H4 (cell line): ENCODE results near the gene FBN2. TPM values are rescaled to one million over a fixed set of nuclear protein-coding genes. Genes with fewer than 3 reads are reported as not detected.
"Not testable (repeated sequence)": the region's sequence is repeated elsewhere in the genome, so short reads cannot be mapped to it uniquely, and the experiment has no call there.

Source experiments
- DNase-seq: peaks from one replicate; pipeline ENCODE4 v3.0.0-alpha.2; 2015; ENCODE audit warnings: low spot score
- total RNA-seq: library from RNA; depleted of rRNA; stranded (reverse); fragments of >200 nt; shearing (Covaris generic); gene quantifications from 2 replicates; pipeline ENCODE4 v1.2.3, GENCODE V29; 2014

The FBN2 gene
- total RNA-seq, 1 experiment from 2014 or later, result 7.6 TPM

- no peak for DNase-seq
These were observed 111.9 kb downstream of the FBN2 start for GRCh38 chr5:128426090-128426534.

DNA sequence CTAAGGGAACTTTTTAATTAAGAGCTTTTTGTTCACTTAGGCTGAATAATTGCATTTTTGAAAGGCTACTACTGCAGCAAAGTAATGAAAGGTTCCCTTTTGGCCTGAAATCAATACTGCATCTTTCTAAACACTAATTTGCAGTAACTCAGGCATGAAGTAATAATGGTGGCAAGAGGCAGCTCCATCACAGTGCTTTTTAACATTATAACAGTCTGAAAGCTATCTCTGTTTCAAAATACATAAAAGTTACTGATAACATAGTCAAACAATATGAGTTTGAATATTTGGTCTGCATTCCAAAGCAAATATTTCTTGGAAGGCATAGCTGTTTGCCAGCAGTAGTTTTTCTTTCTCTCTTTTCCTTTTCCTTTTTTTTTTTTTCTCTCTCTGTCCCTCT, 113.4 kb downstream of the FBN2 start:
- no peak for DNase-seq

DNA sequence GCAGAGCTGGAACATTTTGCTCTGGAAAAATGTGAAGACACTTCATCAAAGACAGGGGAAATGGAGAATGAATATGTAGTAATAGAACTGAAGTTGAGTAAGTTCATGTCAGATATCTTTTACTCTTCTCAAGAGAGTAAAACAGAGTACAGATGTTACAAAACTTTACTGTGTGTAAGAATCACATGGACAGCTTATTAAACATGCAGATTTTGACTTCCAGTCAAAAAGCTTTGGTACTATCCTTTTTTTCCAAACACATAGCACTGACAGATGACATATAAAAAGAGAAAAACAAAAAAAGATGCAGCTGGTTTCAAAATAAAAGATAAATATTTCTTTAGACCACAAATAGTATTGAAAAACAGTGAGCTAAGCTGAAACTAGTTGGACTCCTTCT, 115.4 kb downstream of the FBN2 start:
- no peak for DNase-seq

- DNase-seq, result no peak
These were observed 123.6 kb downstream of the FBN2 start for GRCh38 chr5:128414469-128414868.

- no peak for DNase-seq
These were observed 124.7 kb downstream of the FBN2 start for GRCh38 chr5:128413356-128413755.

DNA sequence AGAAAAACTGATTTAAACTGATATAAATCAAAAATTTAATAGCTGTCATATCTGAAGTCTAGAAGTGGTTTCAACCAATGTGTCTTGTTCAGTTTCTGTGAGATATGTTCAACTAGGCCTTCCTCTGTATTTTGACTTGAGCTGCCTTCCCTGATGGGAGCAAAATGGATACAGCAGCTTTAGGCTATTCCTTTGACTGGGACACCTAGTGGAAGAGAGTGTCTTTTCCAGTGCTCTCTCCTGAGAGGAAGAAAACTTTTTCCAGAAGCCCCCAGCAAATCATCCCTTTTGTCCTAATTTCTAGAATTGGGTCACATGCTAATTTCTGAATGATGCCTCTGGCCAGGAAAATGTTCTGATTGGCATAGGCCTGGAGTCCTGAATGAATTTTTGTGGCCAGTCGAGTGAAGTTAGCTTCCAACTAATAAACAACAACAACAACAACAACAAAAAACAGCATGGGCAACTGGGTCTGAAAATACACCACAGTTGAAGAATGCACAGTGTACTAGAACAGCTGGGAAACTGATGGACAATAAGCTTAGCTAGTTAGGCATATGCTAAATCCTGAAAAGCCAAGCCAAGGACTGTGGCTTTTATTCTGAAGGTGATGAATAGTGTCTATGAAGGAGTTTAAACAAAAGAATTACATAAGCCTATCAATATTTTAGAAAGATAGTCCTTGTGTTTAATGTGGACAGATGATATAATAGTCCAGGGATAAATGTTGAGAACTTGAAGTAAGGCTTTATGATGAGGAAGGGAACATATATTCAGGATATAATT, 125.7 kb downstream of the FBN2 start:
- no peak for DNase-seq

DNA sequence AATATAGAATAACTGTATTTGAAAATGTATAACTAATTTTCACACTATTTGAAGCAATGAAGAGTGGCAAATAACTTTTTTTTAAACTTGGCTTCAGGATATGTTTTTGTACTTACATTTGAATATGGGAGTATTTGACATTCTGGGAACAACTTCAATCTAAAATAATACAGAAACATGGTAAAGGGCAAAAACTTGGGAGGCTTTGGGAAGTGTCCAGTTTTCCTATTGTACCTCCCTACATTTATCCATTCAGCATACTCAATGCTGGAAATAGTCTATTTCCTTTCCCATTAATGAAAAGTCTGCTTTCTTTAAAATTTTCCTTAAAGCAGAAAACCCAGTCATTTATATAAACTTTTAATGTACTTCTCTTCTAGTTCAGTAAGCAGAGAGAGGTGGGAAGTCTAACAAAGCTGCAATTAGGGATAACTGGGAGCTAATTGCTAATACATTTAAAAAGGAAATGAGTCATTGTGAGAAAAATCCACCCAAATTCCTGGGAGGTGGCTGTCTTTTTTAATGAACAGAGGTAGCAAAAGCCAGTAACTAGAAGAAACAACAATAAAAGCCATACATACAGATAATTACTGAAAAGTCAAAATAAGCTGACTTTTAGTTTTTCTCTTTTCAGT, 128.8 kb downstream of the FBN2 start:
- DNase-seq, result no peak

- DNase-seq, result no peak
These were observed 129.4 kb downstream of the FBN2 start for GRCh38 chr5:128408622-128409021.

DNA sequence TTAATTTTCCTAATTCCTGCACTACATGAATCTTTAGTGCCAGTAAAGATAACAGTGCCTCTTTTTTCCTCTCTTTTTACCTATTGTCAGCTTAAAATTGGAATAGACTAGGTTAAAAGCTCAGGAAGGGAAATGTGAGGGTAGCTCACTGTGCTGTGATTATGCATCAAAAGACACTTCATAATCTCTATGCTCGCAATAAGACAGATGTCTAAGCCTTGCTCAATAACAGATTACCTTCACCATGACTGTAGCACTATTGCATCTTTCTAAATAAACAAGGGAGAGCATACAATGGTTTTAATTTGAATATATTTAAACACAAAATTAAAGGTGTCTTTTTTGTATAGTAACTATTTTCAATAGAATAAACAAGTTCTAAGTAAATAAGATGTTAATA, 130.1 kb downstream of the FBN2 start:
- DNase-seq, result no peak

DNA sequence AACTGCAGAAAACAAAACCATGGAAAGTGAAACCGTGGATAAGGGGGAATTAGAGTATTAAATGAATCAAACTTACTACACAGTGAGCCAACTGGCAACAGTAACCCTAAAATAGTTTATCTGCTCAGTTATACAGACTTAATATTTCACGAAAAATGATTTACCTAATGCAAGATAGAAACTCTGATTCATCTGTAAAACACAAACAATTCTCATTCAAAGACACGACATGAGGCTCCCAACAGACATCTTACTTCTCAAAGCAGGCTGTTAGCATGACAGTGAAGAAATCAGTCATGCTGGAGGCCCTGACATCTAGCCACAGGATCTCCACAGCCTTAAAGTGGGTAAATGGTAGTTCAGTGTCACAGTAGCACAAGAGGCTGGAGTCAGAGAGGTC, 131.2 kb downstream of the FBN2 start:
- DNase-seq, result no peak

DNA sequence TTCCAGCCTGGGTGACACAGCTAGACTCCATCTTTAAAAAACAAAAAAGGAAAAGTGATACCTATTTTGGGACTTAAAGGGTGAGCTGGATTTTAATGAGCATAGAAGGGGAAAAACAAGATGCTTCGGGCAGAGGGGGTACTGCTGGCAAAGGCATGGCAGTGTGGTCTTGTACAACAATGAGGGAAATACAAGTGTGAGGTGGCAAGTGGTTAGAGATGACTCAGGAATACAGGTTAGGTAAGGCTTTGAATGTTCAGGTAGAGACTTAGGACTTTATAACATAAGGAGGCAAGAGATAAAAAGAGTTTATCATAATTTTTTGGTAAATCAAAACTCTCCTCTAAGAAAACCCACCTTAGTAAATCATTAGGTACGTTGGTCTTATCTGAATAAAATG, 132.9 kb downstream of the FBN2 start:
- no peak for DNase-seq

DNA sequence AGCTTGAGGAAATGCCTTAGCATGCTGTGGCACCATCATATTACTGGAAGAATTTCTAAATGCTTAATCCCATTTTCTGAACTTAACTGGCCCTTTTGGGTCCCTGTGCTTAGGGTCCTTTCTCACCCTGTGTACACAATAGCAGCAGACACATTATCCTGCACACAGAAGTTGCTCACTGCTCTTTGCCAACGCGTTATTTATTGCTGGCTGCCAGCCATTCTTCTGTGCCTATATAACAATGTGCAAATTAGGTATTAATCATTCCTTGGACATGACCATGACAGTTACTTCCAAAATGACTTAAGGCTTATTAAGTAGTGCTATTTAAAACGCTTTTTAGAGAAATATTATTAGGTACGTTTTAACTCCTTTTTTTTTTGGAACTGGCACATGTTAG, 134.7 kb downstream of the FBN2 start:
- no peak for DNase-seq

GRCh38 chr5:128402506-128402905, 135.5 kb downstream of the FBN2 start:
- DNase-seq, result no peak

DNA sequence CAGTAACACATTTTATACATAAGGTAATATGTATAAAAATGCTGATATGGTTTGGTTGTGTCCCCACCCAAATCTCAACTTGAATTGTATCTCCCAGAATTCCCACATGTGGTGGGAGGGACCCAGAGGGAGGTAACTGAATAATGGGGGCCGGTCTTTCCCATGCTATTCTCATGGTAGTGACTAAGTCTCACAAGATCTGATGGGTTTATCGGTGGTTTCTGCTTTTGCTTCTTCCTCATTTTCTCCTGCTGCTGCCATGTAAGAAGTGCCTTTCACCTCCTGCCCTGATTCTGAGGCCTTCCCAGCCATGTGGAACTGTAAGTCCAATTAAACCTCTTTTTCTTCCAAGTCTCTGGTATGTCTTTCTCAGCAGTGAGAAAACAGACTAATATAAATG, 137.3 kb downstream of the FBN2 start:
- not testable (repeated sequence) for DNase-seq

- no peak for DNase-seq
These were observed 138.9 kb downstream of the FBN2 start for GRCh38 chr5:128399111-128399510.

DNA sequence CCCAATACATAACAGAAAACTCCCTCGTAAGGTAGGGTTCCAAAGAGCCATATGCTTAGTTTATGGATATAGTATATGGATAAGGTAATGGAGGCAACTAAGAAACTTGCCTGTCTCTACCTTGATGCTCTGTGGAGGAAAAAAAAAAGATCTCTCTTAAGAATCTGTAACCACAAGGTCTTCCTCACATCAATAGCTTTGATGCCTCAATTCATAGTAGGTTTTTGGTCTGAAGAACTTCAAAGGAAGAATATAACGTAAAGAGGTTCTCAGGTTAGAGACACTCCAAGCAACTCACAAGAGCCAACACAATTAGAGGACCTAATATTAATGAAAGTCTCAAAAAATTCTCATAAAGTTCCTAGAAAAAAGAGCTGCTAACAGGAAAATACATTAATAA, 140.2 kb downstream of the FBN2 start:
- no peak for DNase-seq

GRCh38 chr5:128395073-128395472, 143.0 kb downstream of the FBN2 start:
- DNase-seq, result no peak

GRCh38 chr5:128384068-128384467, 154.0 kb downstream of the FBN2 start:
- DNase-seq, result no peak

GRCh38 chr5:128380337-128380736, 157.7 kb downstream of the FBN2 start:
- no peak for DNase-seq

GRCh38 chr5:128378632-128379031, 159.4 kb downstream of the FBN2 start:
- DNase-seq, result no peak

DNA sequence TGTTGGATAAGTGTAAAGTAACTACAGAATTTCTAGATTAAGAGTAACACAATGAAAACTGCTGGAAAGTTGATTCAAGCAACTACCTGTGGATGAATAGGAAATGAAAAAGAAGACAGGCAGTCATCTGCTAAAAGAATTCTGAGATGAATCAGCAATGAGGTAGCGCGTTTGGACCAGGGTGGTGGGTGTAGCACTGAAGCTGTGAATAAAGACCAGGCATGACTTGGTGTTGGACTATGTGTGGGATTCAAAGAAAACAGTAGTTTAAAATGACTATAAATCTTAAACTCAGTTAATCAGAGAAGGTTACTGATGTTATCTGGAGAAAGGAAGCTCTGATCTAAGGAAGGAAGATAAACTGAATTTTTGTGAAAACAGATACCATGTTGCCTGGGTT, 159.8 kb downstream of the FBN2 start:
- no peak for DNase-seq

DNA sequence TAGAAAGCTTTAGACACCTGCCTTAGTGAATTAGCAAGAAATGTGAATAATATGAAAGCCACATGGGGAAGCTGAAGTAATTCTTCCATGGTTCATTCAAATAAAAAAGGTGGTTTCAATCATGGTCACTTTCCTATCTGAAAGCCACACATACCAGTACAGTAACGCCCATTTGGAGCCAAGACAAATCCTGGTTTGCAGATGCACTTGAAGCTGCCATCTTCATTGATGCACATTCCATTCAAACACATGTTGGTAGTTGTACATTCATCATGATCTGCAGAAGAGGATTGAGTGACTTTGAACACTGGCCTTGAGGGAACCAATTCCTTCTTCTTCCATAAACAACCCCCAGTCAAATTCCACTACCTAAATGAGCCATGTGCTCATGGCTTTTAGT, 161.5 kb downstream of the FBN2 start:
- DNase-seq, result no peak

DNA sequence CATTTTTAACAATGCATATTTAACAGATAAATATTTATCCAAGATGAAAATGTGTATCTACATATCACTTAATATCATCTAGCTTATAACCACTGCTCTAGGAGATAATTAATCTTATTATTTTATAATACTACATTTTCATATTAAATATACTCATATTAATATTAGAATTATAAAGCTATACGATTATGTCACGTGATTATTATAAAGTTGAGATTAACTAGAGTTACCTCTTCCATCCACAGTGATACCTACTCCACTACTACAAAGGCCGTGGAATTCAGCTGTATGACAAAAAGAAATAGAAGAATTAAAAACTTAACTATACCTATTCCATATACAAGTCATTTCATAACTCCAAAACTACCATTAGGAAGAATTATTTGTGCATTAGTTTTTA, 171.9 kb downstream of the FBN2 start:
- DNase-seq, result no peak

DNA sequence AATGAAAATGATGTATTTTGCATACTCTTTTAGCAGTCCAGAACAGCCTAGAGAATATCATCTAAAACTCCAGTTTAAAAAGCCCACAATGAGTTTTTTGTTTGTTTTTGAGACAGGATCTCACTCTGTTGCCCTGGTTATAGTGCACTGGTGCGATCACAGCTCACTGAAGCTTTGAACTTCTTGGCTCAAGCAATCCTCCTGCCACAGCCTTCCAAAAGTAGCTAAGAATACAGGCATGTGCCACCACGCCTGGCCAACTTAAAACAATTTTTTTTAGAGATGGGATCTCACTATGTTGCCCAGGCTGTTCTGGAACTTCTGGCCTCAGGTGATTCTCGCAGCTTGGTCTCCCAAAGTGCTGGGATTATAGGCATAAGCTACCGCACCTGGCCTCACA, 175.7 kb downstream of the FBN2 start:
- DNase-seq, result no peak
